GM18951 (cell line): ENCODE measurements around the gene TEX14.

Experiments used
- POLR2A ChIP-seq: IDR thresholded peaks from 4 replicates; pipeline ENCODE4 v1.6.1; 2011; ENCODE audit warnings: mild to moderate bottlenecking; ENCODE audit not compliant: insufficient read length, insufficient read depth; ENCODE audit errors: extremely low read depth
- in situ Hi-C: fragments of 300-500 bp; cut with MboI; formaldehyde crosslinking; loops from one replicate; pipeline ENCODE4 v1.12.0; 2022; ENCODE audit warnings: low sequenced_read_pairs, mixed read lengths, inconsistent platforms; ENCODE audit not compliant: unreplicated experiment

TEX14 gene

DNA sequence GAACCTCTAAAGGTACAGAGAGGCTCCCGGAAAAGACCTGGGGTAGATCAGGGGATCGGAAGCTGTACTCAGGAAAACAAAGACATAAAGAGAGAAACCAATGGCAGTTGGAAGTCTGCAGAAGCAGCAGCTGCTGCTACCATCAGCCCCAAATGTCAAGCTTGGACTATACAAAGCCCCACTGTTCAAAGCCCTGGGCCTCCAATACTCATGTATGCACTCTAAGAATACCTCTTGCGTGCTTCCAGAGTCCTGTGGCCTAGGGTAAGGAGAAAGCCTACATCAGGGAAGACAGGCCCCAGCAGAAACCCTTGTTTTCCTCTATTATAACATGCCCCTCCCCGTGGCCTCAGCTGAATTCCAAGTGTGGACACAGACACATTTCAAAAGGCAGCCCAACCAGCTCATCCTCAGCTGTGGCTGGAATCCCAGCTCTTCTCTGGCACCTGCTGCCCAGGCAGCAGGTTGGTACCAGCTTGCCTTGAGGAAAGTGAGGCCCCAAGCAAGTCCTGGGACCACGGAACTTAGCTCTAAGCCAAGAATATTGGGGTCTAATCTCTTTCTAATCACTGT lies 158.1 kb downstream of the TEX14 start:
- in situ Hi-C loops = no loop called here
- TF ChIP-seq POLR2A = no peak

DNA sequence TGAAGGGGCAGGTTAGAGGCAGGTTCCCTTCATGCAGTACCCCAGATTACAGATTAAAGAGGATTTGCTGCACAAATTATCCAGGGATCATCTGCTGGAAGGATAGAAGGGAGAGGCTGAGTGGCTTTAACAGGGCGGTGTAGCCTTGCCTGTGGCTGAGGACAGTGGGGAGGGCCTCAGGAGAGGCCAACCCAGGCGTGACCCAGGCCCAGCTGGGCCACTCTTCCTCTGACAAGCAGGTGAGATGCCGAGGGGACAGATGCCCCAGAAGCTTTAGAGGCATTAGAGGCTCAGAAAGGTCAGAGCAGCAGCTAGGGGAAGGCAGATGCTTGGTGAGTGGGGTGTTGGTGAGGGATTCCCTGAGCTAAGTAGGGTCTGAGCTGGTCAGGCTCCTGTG lies 159.3 kb downstream of the TEX14 start:
- in situ Hi-C loops = no loop called here
- TF ChIP-seq POLR2A = no peak

DNA sequence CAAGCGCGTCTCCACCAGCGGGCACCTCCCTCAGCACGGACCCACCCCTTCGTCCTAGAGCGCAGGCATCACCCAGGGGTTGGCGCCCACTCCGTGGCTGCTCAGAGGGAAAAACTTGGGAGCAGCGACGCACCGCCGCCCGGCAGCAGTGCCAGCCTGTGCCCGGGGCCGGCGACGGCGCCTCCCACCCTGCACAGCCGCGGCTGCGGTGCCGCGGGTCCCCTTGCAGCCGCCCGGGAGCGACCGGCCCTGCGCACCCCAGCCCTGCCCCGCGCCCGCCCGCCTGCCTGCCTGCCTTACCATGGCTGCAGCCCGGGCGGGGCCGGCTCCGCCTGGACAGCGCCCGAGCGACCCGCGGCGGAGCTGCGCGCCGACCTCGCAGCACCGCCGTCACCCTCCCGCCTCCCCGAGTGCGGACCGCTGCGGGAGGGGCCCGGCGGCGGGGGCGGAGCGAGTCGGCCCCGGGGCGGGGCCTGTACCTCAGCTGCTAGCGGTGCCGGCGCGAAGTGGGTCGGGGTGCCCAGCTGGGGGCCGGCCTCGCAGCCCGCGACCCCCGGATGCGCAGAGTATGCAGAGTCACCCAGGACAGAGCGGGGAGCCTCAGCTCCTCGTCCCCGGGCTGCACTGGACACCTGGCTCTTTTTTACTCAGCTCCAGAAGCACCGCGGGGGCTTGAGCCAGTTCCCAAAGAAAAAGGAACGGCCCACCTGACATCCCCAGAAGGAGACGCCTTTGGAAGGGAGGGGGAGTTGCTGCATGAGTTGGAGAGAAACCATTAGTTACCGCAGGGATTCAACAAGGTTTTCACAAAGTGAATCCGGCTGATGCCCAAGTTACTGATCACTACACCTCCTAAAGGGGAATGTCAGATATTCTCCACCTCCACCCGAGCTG lies 159.9 kb downstream of the TEX14 start:
- in situ Hi-C loops = no loop called here
- no peak for TF ChIP-seq POLR2A

DNA sequence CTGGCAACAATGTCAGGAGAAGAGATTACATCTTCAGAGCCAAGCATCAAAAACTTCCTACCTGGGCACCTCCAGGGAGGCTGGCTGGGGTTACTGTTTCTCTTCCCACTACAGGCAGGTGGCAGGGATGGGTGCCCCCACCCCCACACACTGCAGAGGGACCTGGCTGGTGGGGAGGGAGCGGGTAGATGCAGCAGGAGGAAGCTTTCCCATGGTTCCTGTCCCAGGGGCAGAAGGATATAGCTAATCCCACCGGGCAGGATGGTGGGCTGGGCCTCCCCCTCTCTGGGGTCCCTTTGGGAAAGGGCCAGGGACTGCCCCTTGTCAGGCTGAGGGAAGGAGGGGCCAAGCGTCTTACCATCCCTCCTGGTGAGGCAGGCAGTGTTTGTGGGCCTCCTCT lies 160.7 kb downstream of the TEX14 start:
- in situ Hi-C loops = no loop called here
- no peak for TF ChIP-seq POLR2A

DNA sequence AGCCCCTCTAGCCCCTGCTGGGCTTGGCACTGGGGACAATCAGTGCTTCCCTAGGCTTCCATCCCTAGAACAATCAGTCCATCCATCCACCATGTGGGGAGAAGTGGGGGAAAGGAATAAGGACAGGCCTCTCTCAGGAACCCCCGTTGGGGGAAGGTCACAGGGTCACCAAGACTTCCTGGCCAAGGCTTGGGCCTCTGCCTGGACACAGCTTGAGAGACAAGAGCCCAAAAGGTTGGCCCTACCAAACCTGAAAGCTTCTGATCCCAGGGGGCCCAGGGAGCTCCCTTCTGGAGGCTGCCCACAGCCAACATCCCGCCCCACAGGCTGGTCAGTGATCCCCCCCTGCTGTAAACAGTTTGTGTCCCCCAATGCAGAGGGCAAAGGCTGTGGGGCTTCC lies 161.2 kb downstream of the TEX14 start:
- no peak for TF ChIP-seq POLR2A
- in situ Hi-C loops = no loop called here

DNA sequence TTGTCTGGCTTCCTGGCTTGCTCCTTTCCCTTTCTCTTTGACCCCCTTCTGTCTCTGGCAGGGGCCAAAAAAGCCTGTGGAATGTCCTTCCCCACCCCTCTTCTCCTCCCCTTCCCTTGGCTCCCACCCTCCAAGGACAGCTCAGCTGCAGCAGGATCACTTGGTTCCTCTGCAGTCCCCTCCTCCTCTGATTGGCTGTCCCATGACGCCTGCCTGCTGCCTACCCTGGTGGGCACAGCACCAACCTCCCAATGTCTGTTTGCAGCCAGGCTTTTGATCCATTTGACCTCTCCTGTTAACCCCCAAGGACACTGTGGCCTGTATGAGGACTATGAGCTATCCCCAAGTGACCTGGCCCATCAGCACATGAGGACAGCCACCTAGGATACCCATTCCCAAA lies 162.6 kb downstream of the TEX14 start:
- in situ Hi-C loops = no loop called here
- TF ChIP-seq POLR2A = no peak

DNA sequence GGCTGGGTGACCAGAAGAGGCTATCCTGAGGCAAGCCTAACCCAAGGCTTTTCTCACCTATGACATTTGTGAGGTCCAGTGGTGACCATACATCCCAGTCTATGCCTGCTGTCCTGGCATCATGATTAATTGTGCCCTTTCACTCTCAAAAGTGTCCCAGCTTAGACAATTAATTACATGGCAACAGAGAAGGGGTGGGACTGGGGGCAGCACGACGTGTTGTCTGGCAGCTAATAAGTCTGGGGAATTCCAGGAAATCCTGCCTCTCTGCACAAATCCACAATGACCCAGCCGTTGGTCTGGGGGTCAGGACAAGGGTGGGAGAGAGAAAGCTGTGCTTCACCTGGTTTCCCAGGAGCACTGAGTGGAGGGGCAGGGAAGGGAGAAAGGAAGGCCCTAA lies 163.4 kb downstream of the TEX14 start:
- in situ Hi-C loops = no loop called here
- no peak for TF ChIP-seq POLR2A

DNA sequence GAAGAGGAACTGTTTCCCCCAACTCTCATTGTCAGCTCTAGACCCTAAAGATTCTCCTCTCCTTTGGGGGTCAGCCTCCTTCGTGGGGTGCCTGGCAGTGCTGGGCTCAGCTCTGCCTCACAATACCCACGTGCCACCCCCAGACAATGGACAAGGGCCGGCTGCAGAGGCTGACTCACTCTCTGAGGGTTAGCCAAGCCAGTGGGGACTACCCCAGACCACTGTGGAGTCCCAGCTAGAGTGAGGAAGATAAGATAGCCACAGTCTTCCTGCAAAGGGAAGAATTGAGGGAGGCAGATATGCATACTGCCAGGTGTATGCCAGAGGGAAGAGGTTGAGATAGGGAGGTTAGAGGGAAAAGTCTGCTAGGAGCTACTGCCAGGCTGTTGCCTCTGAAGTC lies 163.9 kb downstream of the TEX14 start:
- no peak for TF ChIP-seq POLR2A
- in situ Hi-C loops = no loop called here

DNA sequence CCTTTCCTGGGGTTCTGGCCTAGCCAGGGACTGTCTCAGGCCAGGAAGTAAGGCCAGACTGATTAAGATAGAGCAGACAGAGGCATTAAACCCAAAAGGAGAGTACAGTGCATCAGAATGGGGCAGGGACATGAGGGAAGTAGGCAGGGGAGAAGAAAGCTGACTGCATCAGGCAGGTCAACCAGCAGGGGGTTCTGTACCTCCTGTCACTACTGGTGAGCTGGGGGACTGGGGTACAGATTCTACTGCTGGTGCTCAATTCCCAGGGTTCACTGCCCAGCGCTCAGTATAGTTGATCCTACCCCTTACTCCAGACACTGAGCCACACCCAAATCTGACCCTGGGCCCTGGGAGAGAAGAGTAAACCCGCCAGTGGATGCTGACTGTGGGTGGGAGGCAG lies 164.5 kb downstream of the TEX14 start:
- no peak for TF ChIP-seq POLR2A
- in situ Hi-C loops = no loop called here

DNA sequence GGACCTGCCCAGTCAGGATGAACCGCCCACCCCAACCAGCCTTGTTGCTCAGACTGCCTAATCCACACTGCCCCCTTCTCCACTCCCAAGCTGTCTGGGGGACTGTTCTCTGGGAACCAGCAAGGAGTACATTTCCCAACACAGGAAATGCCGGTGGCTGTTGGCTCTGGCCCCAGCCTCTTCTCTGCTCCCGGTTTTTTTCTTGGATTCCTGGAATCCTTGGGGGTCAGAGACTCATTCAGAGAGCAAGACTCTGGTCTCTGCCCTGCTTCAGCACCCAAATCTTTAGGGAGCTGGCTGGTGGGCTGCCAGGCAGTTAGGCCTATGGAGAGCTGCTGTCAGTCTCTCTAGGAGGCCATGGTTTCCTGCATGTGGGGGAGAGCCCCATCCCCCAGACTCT lies 166.6 kb downstream of the TEX14 start:
- no peak for TF ChIP-seq POLR2A
- in situ Hi-C loops = no loop called here

DNA sequence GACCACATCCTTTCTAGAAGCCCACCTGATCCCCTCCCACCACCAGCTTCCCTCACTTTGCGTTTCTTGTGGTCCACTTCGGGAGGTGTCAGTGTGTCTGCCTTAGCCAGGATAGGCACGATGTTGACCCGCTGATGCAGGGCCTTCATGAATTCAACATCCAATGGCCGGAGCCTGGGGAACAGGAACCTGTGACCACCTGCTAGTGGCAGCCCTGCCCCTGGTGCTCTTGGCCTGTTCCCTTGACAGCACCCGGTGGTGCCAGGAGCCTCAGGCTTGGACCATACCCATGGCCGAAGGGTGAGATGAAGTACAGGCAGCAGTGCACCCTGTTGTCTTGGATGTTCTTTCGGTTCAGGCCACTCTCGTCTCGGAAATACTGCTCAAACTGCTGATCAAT lies 170.2 kb downstream of the TEX14 start:
- in situ Hi-C loops = no loop called here
- TF ChIP-seq POLR2A = no peak

DNA sequence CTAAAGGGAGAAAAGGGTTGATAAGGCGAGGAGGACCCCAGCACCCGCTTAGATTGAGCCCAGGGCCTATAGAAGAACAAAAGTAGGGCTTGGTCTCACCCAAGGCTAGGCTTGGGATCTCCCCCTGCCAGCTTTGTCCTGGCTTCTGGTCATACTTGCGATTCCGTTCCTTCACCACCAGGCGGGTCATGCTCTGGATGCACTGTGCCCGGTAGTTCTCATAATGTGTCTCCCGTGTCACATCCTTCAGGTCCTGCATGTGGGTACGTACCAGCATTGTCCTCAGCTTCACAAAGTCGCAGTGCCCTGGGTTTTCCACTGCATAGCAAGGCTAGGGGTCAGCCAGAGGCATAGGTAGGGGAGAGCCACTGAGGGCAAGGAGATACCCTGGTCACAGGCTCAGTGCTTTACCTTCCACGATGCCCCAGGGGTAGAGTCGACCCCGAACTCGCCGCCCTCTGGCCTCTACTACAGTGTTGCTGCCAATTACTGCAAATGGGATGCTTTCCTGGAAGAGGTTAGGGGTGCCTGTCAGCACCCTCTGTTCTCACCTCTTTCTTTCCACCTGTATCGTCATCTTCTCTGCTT lies 170.9 kb downstream of the TEX14 start:
- no peak for TF ChIP-seq POLR2A
- in situ Hi-C loops = no loop called here

DNA sequence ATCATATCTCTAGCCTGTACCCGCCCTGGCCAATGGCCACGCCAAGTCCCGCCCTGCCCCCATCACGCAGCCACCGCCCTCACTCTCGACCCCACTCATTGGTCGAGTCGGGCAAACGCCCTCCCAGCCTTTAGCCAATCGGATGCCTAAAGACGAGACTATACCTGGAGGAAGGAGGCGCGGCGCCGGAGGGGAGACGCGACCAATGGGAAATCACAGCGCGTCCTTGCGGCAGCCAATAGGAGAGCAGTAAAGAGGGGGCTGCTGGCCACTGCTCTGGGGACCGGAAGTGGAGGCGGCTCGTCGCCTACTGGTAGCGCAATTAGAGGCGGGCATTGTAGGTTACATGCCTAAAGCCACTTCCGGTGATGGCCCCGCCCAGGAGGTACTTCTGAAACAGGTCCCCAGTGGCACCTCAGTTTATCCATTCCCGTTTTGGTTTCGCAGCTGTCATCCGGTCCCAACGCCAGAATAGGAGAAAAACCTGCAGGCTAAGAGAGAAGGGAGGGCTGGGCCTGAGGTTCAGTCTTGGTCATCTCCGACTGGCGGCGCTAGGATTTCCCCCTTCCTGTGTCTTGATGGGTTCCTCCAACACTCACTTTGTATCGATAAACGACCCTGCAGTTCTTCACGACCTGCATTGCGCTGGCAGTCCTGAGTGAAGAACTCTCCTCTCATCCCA lies 173.8 kb downstream of the TEX14 start:
- in situ Hi-C loops = loop anchor here (10.0 kb wide), 1 partner anchor 487 kb away; no protein-coding TSS in a partner anchor
- TF ChIP-seq POLR2A = peak; percentile 60

DNA sequence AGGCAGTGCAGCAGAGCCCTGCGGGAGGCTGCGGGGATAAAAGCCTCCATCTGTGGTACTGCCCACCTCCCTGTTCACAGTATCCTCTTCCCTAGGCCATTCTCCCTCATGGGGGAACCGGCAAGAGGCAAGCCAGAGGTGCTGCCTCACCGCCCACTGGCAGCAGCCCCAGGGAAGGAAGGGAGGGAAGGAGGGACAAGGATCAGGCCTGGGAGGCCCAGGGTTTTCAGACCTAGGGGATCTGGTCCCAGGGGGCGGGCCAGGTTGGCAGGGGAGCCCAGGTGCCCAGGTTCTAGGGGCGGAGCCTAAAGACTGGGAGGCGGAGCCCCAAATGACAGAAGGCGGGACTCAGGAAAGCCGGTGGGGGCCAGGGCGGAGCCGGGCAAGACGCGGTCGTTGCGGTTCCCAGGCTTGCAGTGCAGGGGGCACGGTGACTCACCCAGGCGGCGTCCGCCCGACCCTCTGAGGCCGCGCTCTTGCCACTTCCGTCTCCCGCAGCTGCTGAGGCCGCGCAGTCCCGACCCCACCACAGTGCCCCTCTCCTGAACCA lies 174.4 kb downstream of the TEX14 start:
- peak; percentile 75 for TF ChIP-seq POLR2A
- in situ Hi-C loops = loop anchor here (10.0 kb wide), 1 partner anchor 487 kb away; no protein-coding TSS in a partner anchor
